HG03571 (cell line): ENCODE results near the gene PRRG4.
"Not testable (repeated sequence)": the region's sequence is repeated elsewhere in the genome, so short reads cannot be mapped to it uniquely, and the experiment has no call there.

Experiments
- ATAC-seq: cut with Tn5 transposase; IDR thresholded peaks from one replicate; pipeline ENCODE4 v1.9.1; 2021; ENCODE audit not compliant: unreplicated experiment

PRRG4 gene

DNA sequence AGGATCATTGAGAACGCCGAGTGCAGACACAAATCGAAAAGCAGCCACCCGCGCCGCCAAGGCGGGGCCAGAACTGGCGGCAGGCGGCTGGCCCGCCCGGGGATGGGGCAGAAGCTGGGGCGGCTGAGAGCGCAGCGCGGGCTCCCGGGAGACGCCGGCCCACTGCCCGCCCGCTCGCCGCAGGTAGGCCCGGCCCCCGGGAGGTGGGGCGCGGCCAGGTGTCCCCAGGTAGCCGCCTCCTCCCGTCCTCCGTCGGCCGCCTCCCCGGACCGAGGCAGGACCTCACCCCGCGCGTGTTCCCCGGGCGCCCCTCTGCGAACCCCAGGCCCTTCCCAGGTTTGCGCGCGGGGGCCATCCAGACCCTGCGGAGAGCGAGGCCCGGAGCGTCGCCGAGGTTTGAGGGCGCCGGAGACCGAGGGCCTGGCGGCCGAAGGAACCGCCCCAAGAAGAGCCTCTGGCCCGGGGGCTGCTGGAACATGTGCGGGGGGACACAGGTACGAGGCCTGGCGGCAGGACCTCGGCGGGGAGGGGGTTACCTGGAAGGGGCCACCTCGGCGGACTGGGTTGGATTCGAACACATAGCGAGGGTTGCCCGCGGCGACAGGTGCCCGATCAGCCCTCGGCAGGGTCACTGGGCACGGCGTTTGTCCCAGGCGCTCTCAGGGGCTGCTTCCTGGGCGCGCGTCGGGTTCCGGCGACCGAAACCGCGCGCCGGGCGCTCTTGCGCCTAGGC is at the start of gene PRRG4:
PRRG4 (plus strand) TSS at position 248 of the 733 bp plus-strand sequence. CDS start 603 bp downstream, outside the sequence.
- peak; percentile 78 for ATAC-seq

DNA sequence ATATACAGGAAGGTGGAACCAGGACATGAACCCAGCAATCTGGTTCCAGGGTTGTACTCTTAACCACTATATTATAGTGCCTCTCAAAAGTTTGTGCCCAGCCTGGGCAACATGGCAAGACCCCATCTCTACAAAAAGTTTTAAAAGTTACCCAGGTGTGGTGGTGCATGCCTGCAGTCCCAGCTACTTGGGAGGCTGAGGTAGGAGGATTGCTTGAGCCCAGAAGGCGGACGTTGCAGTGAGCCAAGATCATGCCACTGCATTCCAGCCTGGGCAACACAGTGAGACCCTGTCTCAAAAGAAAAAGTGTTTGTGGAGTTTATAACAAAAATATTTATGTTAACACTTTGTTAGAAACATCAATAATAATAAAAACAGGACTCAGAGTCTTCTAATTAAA is 48.9 kb upstream of the PRRG4 start:
- not testable (repeated sequence) for ATAC-seq

DNA sequence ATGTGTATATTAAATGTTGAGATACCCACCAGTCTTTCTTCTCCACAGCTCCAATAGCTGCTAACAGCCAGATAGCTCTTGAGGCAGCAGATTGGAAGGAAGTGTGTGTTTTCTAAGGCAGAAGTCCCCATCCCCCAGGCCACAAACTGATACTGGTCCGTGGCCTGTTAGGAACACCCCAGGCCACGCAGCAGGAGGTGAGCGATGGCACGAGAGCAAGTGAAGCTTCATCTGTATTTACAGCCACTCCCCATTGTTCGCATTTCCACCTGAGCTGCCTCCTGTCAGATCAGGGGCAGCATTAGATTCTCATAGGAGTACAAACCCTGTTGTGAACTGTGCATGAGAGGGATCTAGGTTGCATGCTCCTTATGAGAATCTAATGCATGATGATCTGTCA is 48.0 kb upstream of the PRRG4 start:
- ATAC-seq, result no peak

DNA sequence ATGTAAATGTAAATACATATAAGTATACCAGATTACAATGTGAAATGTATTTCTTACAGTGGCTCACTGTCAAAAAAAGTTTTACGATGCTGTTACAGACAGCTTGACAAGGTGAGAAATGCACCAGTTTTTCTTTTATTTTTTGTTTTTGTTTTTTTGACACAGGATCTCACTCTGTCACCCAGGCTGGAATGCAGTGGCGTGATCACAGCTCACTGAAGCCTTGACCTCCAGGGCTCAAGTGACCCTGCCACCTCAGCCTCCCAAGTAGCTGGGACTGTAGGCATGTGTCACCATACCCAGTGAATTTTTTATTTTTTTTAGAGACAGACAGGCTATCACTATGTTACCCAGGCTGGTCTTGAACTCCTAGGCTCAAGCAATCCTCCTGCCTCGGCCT is 44.5 kb upstream of the PRRG4 start:
- no peak for ATAC-seq

DNA sequence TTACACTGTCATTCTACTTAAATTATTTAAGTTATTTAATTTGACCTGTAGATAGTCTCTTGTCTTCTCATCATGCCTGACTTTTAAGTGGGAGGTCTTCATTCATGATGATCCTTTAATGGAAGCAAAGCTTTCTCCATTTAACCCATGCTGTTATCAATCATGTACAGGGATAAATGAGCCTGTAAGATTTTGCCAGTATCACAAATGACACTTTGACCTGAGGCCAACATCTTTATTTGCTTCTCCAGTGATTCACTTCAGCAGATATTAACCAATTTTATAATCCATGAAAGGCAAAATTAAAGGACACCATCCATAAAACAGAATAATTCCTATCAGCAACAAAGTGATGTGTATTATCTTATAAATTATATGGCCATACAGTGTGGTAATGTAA is 42.9 kb upstream of the PRRG4 start:
- no peak for ATAC-seq

DNA sequence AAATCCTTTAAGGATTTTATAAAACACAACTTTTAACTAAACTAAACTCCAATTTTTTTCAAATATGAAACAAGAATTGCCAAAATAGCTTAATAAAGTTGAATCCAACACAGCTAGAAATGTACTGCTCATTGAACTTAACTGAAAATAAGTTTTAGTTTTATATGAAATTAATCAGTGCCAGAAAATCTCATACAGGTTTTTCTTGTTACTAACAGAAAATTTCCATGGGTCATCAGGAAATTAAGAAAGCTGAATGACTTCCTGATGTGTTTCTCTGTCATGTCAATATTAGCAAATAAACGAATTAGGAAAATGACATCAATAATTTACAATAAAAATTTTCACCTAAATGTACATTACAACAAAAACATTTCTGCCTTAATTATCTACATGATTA is 38.8 kb upstream of the PRRG4 start:
- ATAC-seq, result no peak

DNA sequence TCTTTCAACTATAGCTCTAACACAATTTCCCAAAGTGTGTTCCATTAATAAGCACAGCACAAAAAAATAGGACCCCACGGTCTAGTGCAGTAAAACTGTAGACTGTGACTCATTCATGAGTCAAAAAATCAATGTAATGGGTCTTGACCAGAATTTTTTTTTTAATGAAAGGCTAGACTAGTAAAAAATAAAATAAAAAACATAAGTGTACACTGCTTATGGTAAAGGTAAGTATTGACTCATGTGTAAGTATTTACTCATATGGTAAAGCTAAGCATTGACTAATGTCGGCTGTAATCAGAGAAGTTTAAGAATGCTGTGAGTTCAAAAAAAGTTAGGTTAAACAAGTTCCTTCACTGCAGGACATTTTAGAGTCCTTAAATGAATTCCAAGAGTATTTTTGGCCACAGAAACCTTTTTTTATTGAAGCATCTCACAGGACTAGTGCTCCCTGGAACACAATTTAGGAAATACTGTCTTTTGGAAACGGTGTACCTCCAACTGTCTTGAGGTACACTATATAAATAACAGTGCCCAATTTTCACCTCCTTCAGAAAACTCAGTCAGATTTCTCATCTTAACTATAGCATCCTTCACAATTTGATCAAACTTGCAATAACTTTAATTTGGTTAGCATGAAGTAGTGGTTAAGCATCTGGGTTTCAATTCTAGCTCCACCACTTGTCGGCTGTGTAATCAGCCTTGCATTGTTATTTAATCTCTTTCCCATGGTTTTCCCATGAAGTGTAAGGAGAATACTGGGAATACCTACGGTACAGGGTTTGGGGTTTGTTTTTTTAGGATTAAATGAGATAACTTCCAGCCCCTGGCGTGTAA is 37.4 kb upstream of the PRRG4 start:
- peak; percentile 24 for ATAC-seq

DNA sequence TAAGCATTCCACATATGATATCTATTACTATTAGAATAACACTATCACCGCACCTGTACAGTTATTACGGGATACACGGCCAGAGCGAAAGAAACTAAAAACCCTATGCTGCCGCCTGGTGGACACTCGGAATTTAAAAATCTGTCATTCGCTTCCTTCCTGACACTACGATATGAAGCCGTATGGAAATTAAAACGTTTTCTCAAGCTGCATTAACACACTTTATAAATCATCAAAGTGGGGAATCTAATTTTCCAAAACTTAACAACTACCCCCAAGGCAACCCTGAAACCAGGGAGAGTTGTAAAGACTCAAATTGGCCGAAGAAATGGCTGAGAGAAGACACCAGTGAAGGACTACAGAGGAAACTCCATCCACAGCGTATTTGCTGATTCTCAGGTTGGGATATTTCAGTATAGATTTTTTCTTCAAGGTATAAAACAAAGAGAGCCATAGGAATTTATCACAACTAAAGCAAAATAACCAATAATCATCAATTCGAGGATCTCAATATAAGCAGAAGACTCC is 36.7 kb upstream of the PRRG4 start:
- ATAC-seq, result peak; percentile 64

DNA sequence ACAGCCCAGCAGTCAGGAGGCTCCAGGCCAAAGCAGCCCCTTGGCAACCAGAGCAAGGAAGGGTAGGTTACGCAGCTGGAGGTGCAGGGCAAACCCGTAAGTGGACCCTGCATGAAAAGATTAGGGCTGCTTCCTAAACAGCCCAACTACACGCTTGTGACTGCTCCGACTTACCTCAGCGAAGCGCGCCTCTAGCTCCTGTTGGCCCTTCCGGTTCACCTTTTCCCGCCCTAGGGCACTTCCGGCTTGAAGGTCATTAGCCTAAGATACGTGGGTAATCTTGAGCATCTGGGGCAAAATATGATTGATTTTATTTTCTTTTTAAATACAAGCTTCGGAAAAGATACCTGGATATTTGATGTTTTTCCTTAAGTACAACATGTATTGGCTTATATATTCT is 35.3 kb upstream of the PRRG4 start, which contains the start of gene CCDC73:
CCDC73 (minus strand) TSS at position 224 of the 400 bp plus-strand sequence. CDS start 34,419 bp downstream, outside the sequence.
- ATAC-seq, result no peak

DNA sequence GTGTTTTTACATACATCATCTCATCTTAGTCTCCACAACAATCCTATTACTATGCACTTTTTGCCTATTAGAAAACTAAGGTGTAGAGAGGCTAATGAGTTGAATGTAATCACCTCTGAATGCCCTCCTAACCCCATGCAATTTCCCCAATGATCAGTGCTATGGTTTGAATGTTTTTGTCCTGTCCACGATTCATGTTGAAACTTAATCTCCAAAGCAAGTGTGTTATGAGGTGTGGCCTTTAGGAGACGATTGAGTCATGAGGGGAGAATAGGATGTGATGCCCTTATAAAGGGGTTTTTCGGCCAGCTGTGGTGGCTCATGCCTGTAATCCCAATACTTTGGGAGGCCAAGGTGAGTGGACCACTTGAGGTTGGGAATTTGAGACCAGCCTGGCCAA is 33.3 kb upstream of the PRRG4 start:
- no peak for ATAC-seq

DNA sequence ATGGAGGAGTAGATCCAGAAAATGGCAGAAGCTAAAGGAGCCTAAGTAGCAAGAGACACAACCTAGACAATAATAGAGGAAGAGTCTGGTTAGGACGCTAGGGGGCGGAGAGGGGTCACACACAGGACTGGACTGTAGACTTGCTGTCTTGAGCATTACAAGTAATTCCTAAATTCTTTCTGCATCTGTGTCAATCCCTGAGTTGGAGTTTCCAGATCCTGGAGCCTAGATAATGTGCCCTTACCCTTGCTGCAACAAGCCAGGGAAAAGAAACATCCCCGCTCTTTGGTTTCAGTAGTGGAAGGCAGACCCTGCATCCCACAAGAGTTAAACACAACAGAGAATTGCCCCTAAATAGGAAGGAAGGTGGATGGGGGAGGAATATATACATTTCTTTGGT is 20.4 kb upstream of the PRRG4 start:
- peak; percentile 93 for ATAC-seq

DNA sequence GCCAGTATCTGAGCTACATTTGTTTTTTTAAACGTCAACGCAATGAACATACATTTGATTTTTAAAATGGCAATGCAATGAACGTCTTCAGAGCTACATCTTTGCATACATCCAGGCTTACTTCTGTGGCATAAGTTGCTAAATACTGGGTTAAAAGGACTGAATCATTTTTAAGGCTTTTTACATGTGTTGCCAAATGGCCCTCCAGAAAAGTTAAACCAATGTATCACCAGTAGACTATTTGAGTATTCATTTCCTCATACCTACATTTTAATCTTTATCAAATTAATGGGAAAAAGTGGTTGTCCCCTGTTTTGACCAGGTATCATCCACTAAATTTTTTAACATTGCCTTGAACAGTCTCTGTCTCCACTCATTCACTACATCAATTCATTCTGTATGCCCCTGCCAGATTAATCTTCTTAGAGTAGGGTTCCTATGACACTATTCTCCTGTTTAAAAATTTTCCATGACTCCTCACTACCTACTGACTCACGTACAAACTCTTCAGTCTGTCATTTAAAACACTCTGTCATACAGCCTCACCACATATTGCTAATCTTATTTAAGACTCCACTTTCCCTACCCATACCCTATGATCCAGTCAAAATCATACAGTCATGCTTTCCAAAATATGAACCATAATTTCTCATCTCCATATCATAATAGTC is 12.4 kb upstream of the PRRG4 start:
- ATAC-seq, result no peak

DNA sequence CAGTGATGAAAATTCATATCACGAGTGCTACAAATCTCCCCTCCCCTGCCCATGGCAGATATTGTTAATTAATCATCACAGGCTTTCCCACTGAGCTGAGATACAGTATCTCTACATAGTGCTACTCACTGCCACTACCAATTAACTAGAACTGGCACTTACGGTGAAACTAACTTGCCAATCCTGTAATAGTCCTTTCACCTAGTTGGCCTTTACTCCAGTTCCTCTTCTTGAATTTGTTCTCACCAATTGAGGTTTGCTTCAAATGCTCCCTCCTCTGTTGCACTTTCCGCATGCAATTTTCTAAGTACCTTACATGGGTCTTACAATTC is 11.9 kb upstream of the PRRG4 start:
- ATAC-seq, result no peak

DNA sequence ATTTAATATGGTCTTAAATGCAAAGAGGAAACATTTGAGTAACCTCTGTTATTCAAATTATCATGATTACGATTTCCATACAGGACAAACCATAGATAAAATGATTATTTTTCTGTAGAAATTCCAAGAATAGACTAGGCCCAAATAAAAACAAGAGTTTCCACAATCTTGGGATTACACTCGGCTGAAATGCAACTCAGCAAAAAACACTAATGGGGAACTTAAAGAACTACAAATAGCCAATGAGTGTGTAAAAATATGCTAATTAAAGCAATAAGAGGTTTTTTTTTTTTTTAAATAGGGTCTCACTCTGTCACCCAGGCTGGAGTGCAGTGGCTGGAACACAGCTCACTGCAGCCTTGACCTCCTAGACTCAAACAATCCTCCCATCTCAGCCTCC is 10.5 kb upstream of the PRRG4 start:
- ATAC-seq, result no peak

DNA sequence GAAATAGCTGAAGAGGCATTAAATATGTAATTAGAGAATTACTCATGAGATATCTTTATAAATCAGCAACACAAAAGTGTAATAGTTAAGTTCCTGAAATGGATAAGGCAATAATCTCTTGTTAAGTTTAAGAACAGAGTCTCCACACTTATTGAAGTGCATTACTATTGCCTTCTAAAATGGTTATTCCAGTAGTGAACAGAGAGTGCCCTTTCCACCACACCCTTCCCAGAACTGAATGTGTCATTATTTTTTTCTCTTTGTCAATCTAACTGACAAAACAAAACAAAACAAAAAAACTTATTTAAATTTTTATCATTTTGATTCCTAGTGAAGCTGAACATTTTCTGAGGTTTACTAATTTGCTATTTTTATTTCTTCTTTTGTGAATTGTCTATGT is 9.2 kb upstream of the PRRG4 start:
- ATAC-seq, result no peak

DNA sequence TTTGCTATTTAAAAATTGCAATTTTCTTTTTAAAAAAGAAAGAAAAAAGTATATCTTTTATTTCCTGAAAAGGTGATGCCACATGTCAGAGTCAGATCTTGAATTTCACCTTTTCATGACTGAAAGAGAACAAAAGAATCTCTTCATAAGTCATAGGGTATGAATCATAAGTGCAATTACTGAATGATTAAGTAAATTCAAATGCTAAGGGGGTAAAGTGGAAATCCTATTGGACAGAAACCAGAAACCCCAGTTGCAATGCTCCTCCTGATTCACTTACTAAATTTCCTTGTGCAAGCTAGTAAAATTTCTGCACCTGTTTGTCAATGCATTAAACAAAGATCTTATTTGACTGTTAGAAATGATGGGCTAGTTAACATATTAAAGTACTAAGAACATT is 8.2 kb upstream of the PRRG4 start:
- no peak for ATAC-seq

DNA sequence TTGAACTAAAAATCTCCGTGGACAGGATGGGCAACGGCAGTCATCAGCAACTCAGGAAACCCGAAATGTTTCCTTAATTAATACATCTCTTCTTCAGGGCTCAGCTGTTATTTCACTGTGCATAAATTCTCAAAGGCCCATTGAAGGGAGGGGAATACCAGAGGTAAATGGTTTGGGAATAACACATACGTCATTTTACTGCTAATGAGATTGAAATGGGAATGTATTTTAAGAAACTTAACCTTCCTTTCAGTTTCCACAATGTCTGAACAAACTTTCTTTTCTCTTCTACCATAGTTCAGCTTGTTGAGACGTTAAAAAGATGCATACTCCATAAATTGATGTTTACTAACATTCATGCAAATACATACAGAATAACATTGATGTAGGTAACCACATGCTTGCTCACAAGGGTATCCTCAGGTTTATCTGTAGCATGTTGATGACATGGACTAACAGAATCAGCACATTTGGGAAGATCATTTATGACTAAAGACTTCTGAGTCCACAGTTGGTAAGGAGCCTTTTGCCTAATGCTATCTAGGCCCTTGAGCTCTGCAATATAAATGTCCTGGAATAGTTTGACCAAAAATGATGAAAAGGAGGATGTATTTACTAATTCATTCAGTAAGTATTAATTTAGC is 7.7 kb upstream of the PRRG4 start:
- no peak for ATAC-seq

DNA sequence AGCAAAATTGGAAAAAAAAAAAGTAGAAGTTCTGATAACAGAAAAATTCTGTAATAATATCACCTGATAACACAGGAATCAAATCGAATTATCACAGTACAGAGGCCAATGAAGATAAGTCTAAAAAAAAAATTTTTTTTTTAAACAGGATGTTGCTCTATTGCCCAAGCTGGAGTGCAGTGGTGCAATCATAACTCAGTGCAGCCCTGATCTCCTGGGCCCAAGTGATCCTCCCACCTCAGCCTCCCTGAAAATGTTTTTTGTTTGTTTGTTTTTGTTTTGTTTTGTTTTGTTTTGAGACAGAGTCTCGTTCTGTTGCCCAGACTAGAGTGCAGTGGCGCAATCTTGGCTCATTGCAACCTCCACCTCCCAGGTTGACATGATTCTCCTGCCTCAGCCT is 6.1 kb upstream of the PRRG4 start:
- ATAC-seq, result not testable (repeated sequence)

DNA sequence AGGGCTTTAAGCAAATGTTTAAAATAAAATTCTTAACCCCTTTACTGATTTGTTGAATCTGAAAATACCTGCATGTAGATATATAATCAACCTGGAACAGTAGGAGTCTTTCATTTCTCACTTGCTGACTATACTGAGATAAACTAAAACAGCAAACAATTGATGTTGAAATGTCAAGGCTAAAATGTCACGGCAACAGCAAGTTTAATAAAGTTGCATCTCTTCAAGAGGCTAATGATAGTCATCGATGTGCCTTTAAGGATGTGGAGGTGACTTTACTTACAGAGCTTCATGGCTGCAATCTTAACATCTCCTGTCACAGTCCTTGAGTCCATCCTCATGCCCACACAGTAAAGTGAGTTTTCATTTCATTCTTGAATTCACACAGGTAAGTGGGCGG is 3.6 kb upstream of the PRRG4 start:
- no peak for ATAC-seq

DNA sequence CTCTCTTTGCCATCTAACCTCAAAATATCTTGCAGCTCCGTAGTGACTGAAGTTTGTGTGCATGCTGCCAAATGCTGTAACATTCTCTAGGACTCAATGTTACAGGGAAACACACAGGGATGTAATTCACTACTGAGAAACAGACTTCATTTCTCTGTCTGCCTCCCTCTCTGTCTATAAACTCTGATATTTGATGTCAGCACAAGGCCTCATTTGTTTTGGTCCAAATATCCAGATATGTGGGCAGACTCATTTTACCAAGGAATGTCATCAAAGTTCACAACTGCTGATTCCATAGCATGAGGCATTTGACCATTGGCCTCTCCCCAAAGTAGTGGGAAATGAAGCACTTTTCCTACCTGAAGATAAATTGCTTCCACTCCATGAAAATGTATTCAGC is 2.5 kb upstream of the PRRG4 start:
- ATAC-seq, result no peak

DNA sequence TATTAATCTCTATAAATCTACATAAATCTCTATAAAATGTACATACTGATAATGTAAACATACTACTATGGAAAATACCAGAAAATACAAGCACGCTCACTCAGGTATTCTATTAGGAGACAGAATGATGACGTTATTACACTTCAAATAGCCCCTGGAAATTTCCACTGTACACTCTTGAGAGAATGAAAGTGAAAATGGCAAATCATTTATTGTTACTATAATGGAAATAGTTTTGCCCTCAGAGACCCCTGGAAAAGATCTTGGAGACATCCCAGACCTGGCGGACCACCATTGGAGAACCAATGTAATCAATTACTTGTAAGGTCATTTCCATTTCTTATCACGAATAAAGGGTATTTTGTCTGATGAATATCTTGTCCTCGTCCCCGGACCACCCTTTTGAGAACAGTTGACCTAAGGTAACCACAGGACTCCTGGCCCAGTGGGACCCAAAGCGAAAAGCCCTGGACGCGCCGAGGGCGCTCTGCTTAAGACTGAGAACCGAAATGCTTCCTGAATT is 509 bp upstream of the PRRG4 start:
- ATAC-seq, result peak; percentile 39
